NOMO-1 treated with dmso at 0.1 percent for 144 hours (cell line): ENCODE results near the gene MRPL2.
"Not testable (repeated sequence)": the region's sequence is repeated elsewhere in the genome, so short reads cannot be mapped to it uniquely, and the experiment has no call there.

Source experiments
- DNase-seq: peaks from one replicate; lab custom pipeline; 2025; ENCODE audit not compliant: unreplicated experiment; lab: John Stamatoyannopoulos, UW

MRPL2 gene

DNA sequence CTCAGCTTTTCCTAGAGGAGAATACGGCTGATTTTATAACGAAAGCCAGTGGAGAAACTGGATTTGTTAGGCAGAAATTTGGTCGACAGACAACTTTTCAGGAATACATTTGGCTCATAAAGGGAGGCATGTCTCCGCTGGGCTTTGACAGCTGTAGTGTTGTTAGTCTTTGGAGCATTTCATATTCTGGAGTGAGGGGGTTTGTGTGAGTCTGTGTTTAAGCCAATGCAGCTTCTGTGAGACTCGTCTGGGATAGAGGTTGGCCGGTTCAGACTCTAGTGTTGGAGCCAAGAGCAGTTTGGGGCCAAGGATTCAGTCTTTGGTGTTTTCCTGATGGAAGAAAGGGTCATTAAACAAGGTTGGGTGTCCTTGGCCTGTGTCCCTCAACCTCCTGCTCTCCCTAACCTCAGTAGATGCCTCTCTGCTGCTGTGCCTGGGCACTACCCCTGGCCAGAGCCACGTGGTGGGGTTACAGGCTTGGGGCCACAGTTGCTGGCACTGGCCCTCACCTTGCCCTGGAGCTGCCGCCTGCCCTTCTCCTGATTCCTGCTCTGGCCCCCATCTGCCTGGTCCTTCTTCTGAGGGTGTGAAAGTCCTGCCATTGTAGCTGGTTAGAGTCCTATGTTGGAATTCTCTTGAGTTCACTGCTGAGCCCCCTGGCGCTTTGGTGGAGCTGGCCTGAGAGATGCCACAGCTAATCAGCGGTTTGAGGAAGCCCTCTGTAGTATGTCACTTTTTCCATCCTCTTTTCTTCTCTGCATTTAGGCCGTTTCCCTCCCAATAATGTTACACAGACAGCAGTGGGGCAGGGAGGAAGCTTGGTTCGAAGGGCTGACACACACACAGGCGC is 23.8 kb upstream of the MRPL2 start:
- DNase-seq = no peak

DNA sequence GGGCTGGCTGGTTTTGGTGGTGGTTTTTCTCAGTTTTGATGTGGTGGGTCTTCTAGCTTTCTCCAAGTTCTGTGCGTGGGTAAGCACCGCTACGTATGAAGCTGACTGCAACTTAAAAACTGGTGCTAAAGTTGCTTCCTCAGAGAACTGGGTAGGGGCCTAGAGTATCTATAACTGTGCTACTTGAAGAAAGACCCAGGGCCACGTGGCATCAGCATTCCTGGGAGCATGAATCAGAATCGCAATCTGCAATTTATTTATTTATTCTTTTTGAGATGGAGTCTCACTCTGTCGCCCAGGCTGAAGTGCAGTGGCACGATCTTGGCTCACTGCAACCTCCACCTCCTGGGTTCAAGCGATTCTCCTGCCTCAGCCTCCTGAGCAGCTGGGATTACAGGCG is 22.7 kb upstream of the MRPL2 start:
- DNase-seq = not testable (repeated sequence)

DNA sequence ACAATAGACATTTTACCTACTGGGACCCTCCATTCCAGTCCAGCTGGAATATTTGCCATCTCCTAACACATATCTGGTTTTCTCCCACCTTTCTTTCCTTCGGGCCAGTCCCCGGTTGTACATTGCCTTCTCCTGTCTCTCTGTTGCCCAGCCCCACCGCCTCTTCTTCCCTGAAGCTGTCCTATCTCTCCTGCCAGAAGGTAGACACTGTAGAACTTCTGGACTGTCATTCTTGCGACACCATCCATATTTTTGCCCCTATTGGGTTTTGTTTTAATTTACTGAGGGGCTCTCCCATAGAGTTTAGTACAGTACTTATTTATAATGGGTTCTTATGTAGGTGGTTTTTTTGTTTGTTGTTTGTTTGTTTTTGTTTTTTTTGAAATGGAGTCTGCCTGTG is 21.8 kb upstream of the MRPL2 start:
- DNase-seq = no peak

DNA sequence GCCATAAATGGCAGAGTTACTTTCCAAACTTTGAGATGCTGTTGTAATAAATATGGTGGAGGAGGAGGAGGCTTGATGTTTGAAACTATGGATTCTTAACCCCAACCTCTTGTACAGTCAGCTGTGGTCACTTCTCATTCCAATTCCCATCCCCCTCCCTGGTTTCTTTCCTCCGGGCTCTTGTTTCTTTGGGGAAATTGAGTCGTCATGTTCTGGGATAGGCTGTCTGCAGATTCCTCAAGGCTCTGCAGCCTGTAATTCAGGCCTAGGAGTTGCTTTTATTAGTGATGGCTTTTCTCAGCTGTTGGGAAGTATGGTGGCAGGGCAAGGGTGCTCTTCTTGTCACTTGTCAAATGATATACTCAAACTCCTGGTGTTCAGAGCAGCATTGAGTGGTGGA is 19.5 kb upstream of the MRPL2 start:
- DNase-seq = no peak

DNA sequence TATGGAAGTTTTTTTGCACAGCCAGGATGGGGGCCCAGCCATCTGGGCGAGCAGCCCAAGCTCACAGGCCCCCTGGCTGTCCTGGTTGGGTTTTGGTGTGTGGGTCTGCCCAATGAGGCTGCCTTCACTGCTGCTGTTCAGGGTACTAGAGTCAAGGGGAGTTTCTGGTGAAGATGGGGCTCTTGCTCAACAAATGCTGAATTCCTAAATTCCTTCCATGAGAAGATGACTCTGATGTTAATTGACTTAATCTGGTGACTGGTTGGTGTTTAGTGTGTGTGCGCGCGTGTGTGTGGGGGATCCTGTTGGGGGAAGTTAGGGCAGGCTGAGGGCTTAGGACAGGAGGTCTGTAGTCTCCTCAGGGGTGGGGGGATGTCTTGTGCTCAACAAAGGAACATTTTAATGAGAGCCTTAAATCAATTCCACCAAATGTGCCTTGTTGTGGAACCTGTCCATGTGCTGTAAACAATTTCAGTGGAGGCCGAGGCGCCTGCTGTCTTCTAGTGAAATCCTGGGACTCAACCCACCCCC is 18.8 kb upstream of the MRPL2 start:
- no peak for DNase-seq

DNA sequence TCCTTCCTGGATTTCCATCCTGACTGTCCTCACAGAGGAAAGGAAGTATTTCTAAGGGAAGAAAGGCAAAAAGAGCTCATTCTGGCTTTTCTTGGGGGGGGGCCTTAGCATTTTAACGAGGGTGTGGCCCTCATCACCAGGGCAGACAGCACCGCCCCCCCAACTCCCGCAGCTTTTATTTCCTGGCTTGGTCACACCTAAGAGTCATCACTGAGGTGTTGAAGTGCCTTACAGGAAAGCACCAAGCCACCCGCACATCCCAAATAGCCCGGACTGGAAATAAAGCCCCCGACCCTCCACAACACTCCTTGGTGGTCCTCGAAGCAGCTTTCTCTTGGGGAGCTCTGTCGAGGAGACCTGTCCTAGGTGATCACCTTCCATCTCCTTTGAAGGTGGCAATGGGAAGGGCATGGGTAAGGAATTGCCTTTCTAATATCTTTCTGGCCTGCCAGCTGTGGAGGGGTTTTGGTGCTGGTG is 18.1 kb upstream of the MRPL2 start:
- no peak for DNase-seq

DNA sequence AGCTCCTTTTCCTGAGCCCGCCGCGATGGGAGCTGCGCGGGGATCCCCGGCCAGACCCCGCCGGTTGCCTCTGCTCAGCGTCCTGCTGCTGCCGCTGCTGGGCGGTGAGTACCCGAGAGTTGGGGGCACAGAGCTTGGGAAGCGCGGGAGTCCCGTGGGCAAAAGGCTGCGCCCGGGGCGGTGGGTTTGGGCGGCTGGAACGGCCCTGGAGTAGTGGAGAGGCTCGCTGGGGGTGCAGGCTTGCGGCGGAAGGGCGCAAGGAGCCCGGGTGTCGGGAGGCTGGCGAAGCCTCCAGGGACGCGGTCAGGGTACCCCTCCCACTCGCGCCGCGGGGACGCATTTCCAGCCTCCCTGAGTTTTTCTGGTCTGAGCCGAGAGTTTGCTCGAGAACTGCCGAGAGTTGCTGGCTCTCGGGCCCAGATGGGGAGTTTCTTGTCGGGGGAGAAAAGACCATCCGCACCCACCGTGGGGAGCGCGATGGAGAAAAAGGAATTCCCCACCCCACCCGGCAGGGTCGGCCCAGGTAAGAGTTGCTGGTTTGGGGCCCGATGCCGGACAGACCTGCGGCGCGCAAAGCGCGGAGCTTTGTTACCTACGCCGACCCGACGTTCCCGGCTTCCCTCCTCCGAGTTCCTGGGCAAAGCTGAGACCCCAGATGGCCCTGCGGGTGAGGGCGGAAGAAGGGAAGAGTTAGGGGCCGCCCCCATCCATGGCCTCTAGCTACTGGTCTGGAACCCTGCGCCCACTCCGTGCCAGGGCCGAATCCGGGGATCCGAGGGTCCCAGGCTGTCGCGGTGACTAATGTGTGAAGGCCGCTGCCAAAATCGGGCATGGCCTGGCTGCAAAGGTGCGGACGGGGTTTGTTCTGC is 17.5 kb upstream of the MRPL2 start:
- no peak for DNase-seq

DNA sequence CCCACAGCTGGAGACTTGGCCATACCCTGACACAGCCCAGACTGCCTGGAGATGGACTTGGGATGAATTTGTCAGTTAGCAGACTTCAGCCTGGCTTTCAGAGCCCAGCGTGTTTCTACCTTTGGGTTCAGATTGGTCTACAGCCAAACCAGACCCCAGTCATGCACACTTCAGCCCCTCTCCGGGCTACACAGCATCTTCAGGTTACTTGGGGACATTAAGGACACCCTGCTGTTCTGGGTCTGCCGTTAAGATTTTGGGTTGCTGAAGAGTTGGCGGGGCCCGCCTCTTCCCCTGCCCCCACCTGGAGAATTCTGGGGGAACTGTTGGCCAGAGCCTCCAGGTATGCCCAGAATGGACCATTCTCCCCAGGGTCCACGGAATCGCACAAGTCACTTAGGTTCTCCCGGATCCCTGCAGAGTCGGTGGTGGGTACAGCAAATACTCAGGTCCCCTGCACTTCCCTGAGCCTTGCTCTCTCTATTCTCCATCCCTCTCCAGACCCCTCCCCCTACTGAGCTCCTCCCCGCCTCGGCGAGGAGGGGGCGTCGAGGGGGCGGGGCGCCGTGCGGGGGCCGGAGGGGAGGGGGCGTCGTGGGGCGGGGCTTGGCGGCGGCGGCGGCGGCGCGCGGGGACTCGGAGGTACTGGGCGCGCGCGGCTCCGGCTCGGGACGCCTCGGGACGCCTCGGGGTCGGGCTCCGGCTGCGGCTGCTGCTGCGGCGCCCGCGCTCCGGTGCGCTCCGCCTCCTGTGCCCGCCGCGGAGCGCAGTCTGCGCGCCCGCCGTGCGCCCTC is 16.6 kb upstream of the MRPL2 start, which contains the start of gene PTK7:
PTK7 (plus strand) TSS at position 645 of the 794 bp plus-strand sequence. CDS start 175 bp downstream, outside the sequence.
- no peak for DNase-seq

DNA sequence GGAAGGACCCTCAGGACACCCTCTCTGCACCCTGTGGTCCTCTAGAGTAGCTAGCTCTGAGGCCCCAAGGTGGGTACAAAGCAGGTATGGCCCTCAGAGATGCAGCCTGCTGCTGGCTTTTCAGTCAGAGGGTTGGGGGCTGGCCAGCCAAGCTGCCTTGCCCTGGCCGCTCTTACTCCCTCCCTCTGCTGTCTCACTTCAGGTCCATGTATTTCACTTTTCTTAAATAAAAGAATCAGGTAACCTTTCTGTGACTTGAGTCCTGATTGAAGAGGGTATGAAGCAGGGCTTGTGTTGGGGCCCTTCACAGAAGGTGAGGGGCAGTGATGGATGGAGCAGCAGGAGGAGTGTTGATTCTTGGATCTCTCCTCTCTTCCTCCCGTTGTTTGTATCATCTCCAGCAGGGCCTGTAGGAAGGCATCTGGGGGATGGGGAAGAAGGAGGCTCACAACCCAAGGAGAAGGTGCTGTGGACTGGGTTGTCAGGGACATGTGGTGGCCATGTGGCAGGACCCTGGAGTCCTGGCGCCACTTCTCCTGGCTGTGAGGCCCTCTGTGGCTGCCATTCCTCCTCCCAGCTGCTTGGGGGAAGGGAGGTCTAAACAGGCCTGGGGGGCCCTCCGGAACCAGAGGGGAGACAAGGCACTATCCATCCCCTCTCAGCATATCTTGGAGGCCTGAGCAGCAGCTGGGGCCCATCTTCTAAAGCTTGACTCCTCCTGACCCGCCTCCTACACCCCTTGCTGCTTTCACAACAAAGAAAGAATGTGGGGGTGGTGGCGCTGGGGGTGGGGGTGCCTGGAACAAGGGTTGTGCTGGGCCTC is 15.8 kb upstream of the MRPL2 start:
- no peak for DNase-seq

DNA sequence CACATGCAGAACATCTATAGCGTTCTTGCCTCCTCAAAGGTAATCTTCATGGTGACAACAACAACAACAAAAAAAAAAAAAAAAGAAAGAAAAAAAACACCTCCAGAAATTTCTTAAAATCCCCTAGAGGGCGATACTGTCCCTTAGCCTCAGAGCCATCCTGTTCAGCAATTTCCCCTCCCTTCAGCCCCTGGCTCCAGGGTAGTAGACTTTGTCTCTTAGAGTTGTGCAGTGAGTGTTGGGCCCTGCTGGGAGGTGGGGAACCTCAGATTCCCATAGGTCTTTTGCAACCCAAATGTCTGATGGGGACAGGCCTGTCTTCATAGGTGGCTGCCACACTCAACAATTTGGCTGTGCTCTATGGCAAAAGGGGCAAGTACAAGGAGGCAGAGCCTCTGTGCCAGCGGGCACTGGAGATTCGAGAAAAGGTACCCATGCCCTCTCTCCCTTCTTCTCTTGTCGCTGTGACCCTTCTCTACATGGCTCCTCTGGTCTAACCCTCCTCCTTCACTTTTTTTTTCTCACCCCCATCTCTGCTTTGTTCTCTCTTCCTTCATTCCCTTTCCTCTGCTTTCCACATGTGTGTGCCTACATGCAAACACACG is 10.9 kb upstream of the MRPL2 start:
- no peak for DNase-seq

DNA sequence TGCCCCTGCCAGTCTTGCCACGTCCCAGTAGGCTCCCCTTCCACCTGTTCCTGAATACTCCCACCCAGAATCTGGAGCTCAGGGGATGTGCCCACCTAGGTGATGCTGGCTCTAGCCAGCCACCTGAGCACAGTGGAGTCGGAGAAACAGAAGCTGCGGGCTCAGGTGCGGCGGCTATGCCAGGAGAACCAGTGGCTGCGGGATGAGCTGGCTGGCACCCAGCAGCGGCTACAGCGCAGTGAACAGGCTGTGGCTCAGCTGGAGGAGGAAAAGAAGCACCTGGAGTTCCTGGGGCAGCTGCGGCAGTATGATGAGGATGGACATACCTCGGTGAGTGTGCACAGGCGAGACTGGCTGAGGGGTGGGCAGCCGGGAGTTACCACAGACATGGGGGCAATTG is 3.6 kb upstream of the MRPL2 start:
- DNase-seq = no peak

DNA sequence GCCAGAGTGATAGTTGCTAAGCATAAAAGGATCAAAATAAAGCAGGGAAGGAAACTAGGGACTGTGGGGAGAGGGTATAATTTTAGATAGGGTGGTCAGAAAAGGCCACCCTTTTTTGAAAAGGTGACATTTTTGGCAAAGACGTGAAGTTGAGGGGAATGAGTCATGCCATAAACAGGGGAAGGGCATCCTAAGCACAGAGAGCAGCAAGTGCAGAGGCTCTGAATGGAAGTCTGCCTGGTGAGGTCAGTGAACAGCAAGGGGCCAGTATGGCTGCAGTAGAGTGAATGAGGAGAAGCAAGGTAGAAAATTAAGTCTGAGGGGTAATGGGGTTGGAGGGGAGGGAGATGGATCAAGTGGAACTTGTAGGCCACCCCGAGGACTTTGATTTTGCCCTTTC is 2.6 kb upstream of the MRPL2 start:
- DNase-seq = no peak

DNA sequence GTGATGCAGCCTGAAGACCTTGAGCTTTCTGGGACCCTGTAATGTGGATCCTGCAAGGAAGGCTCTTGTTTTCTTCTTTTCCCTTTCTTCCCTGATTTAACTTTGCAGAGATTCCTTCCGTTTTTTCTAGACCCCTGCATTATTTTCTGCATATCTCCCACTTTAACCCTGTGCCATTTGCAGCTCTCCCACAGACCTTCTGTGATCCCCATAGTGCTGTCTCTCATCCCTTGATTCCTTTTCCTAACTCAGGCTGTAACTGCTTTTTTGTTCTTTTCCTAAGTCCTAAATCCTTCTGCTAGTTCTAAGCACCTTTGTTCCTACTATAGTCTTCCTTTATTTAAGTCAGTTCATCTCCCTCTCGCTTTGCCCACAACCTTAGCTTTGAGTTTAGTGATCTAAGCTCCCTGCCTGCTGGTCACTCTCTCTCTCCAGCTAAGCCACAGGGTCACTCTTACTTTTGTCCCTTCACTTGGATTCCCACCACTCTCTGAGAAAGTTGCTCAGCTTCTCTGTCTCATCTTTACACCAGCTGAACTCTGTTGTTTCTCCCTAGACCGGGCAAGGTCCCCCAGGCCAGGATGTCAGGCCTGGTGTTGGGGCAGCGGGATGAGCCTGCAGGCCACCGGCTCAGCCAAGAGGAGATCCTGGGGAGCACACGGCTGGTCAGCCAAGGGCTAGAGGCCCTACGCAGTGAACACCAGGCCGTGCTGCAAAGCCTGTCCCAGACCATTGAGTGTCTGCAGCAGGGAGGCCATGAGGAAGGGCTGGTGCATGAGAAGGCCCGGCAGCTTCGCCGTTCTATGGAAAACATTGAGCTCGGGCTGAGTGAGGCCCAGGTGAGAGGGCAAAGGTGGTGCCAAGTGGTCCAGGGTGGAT is 1.8 kb upstream of the MRPL2 start:
- no peak for DNase-seq

DNA sequence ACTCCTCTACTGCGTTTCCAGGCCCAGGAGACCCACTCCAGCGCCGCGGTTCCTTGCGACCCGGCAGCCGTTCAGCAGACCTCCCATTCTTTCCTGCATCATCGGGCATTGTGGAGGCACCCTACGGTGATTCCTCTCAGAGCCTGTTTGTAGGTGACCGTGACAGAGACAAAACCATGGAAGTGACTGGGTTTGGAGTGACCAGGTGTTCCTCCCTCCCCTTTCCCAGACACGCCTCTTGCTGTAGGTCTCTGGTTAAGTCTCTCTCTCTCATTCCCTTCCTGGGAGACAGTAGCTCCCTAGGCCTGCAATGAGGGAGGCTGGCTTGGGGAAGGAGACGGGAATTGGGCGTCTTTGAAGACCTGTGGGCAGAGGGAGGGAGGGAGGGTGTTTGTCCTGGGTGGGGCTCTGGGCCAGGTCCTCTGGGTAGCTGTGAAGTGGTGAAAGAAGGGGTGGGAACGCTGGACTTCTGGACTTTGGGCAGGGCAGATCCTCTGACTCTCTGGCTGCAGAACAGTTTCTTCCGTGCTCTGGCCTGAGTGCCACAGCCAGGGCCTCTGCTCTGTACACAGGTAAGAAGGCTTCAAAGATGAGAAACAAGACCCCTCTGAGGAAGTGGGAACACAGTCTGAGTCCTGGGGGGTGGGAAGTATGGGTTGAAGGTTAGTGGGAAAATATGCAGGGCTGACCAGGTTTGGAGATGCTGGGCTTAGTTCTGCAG is 960 bp upstream of the MRPL2 start:
- DNase-seq = no peak

DNA sequence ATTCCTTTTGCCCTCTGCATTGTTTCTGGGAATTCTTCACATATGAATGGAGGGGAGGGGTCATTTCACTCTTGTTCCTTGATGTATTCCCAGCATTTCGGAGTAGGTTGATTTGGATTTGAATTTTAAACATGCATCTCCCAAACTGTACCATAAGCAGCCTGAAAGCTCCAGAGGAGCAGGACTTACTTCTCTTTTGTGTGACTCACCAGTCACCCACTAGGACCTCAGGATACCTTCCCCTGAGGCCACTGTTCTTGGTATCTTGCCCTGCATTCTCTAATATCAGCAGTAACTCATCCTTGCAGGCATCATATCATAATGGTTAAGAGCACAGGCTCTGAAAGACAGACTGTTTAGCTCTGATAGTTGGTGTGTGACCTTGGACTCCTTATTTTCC is 703 bp downstream of the MRPL2 start:
- DNase-seq = no peak

DNA sequence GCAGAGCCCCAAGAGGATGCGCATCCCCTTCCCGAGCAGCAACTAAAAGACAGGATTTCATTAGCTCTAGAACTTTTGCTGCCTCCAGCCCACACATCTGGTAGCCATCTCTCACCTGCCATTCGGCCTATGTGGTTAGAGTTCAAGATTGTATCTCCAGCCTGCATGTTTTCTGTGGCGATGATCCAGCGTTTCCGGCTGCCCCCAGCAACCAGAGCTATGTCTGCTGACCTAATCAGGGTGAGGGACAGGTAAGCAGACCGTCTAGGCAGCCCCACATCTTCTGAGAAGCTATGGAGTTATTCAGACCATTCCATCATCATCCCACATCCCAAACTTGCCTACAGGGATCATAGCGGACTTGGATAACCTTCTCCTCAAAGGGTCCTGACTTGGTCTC is 3.3 kb downstream of the MRPL2 start:
- no peak for DNase-seq

DNA sequence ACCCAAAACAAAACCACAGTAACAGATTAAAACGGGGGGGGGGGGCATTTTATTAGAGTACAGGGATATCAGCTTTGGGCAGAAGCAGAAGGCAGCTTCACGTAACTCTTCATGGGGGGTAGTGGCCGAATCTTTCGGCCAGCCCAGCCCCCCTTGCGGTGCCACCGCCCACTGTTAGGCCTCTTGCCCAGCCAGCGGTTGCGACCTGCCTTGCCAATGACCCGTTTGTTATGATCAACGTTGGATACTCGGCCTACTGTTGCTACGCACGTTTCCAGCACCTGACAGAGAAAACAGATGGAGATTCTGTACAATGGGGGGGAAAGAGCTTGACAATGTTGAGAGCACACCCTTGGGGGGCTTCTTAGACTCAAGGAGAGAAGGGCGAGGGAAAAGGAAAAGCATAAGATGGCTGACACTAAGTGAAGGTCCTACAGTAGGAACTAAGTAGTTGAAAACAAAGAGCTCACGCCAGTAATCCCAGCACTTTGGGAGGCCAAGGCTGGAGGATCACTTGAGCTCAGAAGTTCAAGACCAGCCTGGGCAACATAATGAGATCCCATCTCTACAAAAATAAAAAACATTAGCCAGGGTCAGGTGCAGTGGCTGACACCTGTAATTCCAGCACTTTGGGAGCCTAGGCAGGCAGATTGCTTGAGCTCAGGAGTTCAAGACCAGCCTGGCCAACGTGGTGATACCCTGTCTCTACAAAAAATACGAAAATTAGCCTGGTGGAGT is 4.9 kb downstream of the MRPL2 start:
- no peak for DNase-seq
